ENCODE measurements around the gene MIA2.
"Not testable (repeated sequence)": the region's sequence is repeated elsewhere in the genome, so short reads cannot be mapped to it uniquely, and the experiment has no call there.

The MIA2 gene

GRCh38 chr14:39258782-39259545 is 25.2 kb downstream of the MIA2 start:
- DNase-seq (ENCODE audit: low spot score) (peak; percentile 67), ATAC-seq (ENCODE audit: low read depth) (0 out of 3 replicates have a peak, but pooled peaks have one; percentile 19)
- Histone ChIP-seq H3K4me3 (ENCODE audit: severe bottlenecking) (no peak overlapping the region), H3K27ac (ENCODE audit: poor library complexity, severe bottlenecking) (no peak overlapping the region), H3K4me1 (ENCODE audit: insufficient read depth, poor library complexity, severe bottlenecking) (no peaks in the 10 kb centered on the region), H3K9me3 (ENCODE audit: severe bottlenecking) (no peaks in the 10 kb centered on the region), H3K36me3 (ENCODE audit: low read depth) (no peaks in the 10 kb centered on the region), H3K27me3 (ENCODE audit: insufficient read depth, poor library complexity, severe bottlenecking) (no peaks in the 10 kb centered on the region)
- no peak for TF ChIP-seq CTCF (IDR thresholded peaks at IDR 0.05; ENCODE audit: poor library complexity, severe bottlenecking)

GRCh38 chr14:39260161-39260560 is 26.4 kb downstream of the MIA2 start:
- ATAC-seq (ENCODE audit: low read depth); H3K9me3 ChIP-seq (ENCODE audit: severe bottlenecking); H3K27me3 ChIP-seq (ENCODE audit: insufficient read depth, poor library complexity, severe bottlenecking); DNase-seq (ENCODE audit: low spot score); H3K4me1 ChIP-seq (ENCODE audit: insufficient read depth, poor library complexity, severe bottlenecking); H3K4me3 ChIP-seq (ENCODE audit: severe bottlenecking); H3K36me3 ChIP-seq (ENCODE audit: low read depth); H3K27ac ChIP-seq (ENCODE audit: poor library complexity, severe bottlenecking): not testable (repeated sequence)

- not testable (repeated sequence) for DNase-seq (ENCODE audit: low spot score); ATAC-seq (ENCODE audit: low read depth); H3K27ac ChIP-seq (ENCODE audit: poor library complexity, severe bottlenecking)
These were observed 28.5 kb downstream of the MIA2 start for GRCh38 chr14:39262214-39262613.

GRCh38 chr14:39264057-39264456 is 30.3 kb downstream of the MIA2 start:
- TF ChIP-seq CTCF (IDR thresholded peaks at IDR 0.05; ENCODE audit: poor library complexity, severe bottlenecking) = no peak
- Histone ChIP-seq H3K27ac (ENCODE audit: poor library complexity, severe bottlenecking) (no peak overlapping the region), H3K9me3 (ENCODE audit: severe bottlenecking) (no peaks in the 10 kb centered on the region), H3K27me3 (ENCODE audit: insufficient read depth, poor library complexity, severe bottlenecking) (no peaks in the 10 kb centered on the region), H3K4me1 (ENCODE audit: insufficient read depth, poor library complexity, severe bottlenecking) (peaks cover 21% of the 10 kb centered on the region), H3K36me3 (ENCODE audit: low read depth) (no peaks in the 10 kb centered on the region), H3K4me3 (ENCODE audit: severe bottlenecking) (no peak overlapping the region)
- ATAC-seq (ENCODE audit: low read depth) = no peak
- no peak for DNase-seq (ENCODE audit: low spot score)

More at GRCh38 chr14:39262214-39262613, 28.5 kb downstream of the MIA2 start:
- H3K36me3 ChIP-seq (ENCODE audit: low read depth); H3K27me3 ChIP-seq (ENCODE audit: insufficient read depth, poor library complexity, severe bottlenecking); H3K9me3 ChIP-seq (ENCODE audit: severe bottlenecking); H3K4me3 ChIP-seq (ENCODE audit: severe bottlenecking): not testable (repeated sequence)
- H3K4me1 ChIP-seq (ENCODE audit: insufficient read depth, poor library complexity, severe bottlenecking) = peaks cover 17% of the 10 kb centered on the region

GRCh38 chr14:39264558-39264957 is 30.8 kb downstream of the MIA2 start:
- Histone ChIP-seq H3K4me1 (ENCODE audit: insufficient read depth, poor library complexity, severe bottlenecking) (peaks cover 21% of the 10 kb centered on the region), H3K27ac (ENCODE audit: poor library complexity, severe bottlenecking) (peak overlapping the region; percentile 84), H3K27me3 (ENCODE audit: insufficient read depth, poor library complexity, severe bottlenecking) (no peaks in the 10 kb centered on the region), H3K9me3 (ENCODE audit: severe bottlenecking) (no peaks in the 10 kb centered on the region), H3K36me3 (ENCODE audit: low read depth) (no peaks in the 10 kb centered on the region), H3K4me3 (ENCODE audit: severe bottlenecking) (no peak overlapping the region)
- TF ChIP-seq CTCF (IDR thresholded peaks at IDR 0.05; ENCODE audit: poor library complexity, severe bottlenecking) = no peak
- no peak for ATAC-seq (ENCODE audit: low read depth)
- DNase-seq (ENCODE audit: low spot score) = no peak

- Histone ChIP-seq H3K36me3 (ENCODE audit: low read depth) (no peaks in the 10 kb centered on the region), H3K9me3 (ENCODE audit: severe bottlenecking) (no peaks in the 10 kb centered on the region), H3K27ac (ENCODE audit: poor library complexity, severe bottlenecking) (peak overlapping the region; percentile 84), H3K4me1 (ENCODE audit: insufficient read depth, poor library complexity, severe bottlenecking) (peaks cover 21% of the 10 kb centered on the region), H3K27me3 (ENCODE audit: insufficient read depth, poor library complexity, severe bottlenecking) (no peaks in the 10 kb centered on the region), H3K4me3 (ENCODE audit: severe bottlenecking) (peak overlapping the region; percentile 59)
- 0 out of 3 replicates have a peak, but pooled peaks have one; percentile 11 for ATAC-seq (ENCODE audit: low read depth)
- no peak for DNase-seq (ENCODE audit: low spot score)
- no peak for TF ChIP-seq CTCF (IDR thresholded peaks at IDR 0.05; ENCODE audit: poor library complexity, severe bottlenecking)
These were observed 31.3 kb downstream of the MIA2 start for GRCh38 chr14:39265033-39265432.

Measured in RWPE2 (cell line).